HUES48 (cell line): ENCODE results near the gene NTM.

Experiments used
- H3K27ac ChIP-seq: one replicate; pipeline ENCODE4 v1.7.0; 2013; ENCODE audit warnings: low read depth, low read length, inconsistent platforms
- H3K27me3 ChIP-seq: 2 replicates; pipeline ENCODE4 v1.6.1; 2013; ENCODE audit warnings: mild to moderate bottlenecking, low read length; ENCODE audit not compliant: control insufficient read depth, insufficient read depth
- H3K36me3 ChIP-seq: 2 replicates; pipeline ENCODE4 v1.6.1; 2013; ENCODE audit warnings: low read length; ENCODE audit not compliant: control insufficient read depth, insufficient read depth
- H3K4me1 ChIP-seq: 2 replicates; pipeline ENCODE4 v1.6.1; 2013; ENCODE audit warnings: mild to moderate bottlenecking, low read length; ENCODE audit not compliant: control insufficient read depth, insufficient read depth
- H3K4me3 ChIP-seq: 2 replicates; pipeline ENCODE4 v1.5.1; 2013; ENCODE audit warnings: mild to moderate bottlenecking, low read depth, low read length
- H3K9ac ChIP-seq: 2 replicates; pipeline ENCODE4 v1.6.1; 2013; ENCODE audit warnings: mild to moderate bottlenecking, low read depth, low read length, moderate library complexity
- H3K9me3 ChIP-seq: 2 replicates; pipeline ENCODE4 v1.6.1; 2013; ENCODE audit warnings: low read length; ENCODE audit not compliant: control insufficient read depth, insufficient read depth

The NTM gene

DNA sequence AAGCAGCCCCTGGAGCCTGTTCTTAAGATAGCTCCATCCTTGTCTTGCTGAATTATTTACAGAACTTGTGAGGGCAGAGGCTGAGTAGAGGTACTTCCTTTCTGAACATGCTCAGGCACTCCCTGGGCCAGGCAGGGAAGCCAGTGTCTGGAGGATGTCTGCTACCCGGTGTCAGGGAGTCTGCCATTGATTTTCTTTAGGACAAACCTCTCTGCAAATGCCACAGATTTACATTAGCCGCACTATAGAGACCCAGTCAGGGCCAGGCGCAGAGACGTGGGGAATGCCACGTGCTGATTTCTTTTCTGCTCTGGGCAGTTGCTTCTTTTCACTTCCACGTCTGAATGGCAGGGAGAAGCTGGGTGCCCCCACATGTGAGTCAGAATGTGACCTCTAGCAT, 585.5 kb downstream of the NTM start:
- H3K9ac ChIP-seq = no peak overlapping the region
- no peaks in the 10 kb centered on the region for H3K36me3 ChIP-seq
- H3K27ac ChIP-seq = no peak overlapping the region
- peaks cover 23% of the 10 kb centered on the region for H3K4me1 ChIP-seq
- H3K9me3 ChIP-seq = no peaks in the 10 kb centered on the region
- H3K27me3 ChIP-seq = no peaks in the 10 kb centered on the region
- no peak overlapping the region for H3K4me3 ChIP-seq

DNA sequence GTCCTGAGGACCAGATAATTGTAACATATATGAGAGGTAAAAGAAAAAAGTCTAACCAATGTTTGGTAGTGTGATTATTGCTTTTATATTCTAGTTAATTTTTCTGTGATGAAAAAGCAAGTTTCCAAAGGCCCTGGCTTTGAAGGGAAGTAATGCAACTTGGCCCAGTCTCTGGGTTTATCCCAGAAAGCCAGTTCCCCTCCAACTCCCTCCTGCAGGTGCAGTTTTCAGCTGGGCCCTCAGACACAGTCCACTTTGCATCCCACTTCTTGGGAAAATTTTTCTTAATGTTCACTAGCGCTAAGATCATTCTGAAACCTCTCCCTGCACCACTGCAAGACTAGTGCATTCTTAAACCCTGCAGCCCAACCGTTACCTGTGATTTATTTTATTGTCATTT, 586.8 kb downstream of the NTM start:
- no peak overlapping the region for H3K9ac ChIP-seq
- H3K27ac ChIP-seq = no peak overlapping the region
- no peak overlapping the region for H3K4me3 ChIP-seq
- H3K36me3 ChIP-seq = no peaks in the 10 kb centered on the region
- H3K27me3 ChIP-seq = no peaks in the 10 kb centered on the region
- peaks cover 23% of the 10 kb centered on the region for H3K4me1 ChIP-seq
- no peaks in the 10 kb centered on the region for H3K9me3 ChIP-seq

DNA sequence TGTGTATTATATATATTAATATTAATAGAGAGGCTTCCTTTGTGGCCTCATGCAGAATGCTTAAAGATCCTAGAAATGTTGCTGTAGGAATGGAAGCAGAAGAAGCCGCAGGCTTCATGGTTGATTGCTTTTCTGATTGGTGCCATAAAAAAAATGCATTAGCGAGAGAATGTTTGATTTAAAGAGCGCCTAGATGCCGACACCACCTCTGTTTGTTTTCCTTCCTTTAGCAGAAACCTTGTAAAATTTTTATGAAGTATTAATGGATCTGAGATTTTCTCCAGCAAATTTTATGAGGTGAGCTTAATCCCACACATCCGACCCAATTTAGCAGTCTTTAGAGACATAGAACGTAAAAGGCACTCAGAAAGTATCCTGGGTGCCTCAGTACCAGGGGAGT, 587.5 kb downstream of the NTM start:
- no peak overlapping the region for H3K4me3 ChIP-seq
- H3K36me3 ChIP-seq = no peaks in the 10 kb centered on the region
- H3K27me3 ChIP-seq = no peaks in the 10 kb centered on the region
- H3K9ac ChIP-seq = no peak overlapping the region
- H3K4me1 ChIP-seq = peaks cover 23% of the 10 kb centered on the region
- H3K27ac ChIP-seq = no peak overlapping the region
- no peaks in the 10 kb centered on the region for H3K9me3 ChIP-seq

DNA sequence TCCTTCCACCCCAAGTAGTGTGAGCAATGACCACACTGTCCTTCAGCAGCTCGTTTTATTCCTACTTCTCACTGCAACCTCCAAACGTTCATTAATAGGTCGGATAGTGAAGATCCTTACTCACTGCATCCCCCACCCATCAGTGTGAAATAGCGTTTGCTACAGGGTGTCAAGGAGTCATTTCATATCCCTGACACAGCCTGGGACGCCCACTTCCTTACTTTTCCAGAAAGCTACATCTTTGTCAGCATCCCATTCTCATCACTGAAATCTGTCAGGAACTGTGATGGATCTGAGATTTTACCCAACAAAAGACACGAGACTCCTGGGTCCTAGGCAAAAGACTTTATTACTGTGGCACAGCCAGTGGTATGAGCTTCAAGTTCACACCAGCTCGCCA, 592.4 kb downstream of the NTM start:
- Histone ChIP-seq H3K4me3 (no peak overlapping the region), H3K27me3 (no peaks in the 10 kb centered on the region), H3K9me3 (no peaks in the 10 kb centered on the region), H3K4me1 (no peaks in the 10 kb centered on the region), H3K27ac (no peak overlapping the region), H3K36me3 (no peaks in the 10 kb centered on the region), H3K9ac (no peak overlapping the region)

DNA sequence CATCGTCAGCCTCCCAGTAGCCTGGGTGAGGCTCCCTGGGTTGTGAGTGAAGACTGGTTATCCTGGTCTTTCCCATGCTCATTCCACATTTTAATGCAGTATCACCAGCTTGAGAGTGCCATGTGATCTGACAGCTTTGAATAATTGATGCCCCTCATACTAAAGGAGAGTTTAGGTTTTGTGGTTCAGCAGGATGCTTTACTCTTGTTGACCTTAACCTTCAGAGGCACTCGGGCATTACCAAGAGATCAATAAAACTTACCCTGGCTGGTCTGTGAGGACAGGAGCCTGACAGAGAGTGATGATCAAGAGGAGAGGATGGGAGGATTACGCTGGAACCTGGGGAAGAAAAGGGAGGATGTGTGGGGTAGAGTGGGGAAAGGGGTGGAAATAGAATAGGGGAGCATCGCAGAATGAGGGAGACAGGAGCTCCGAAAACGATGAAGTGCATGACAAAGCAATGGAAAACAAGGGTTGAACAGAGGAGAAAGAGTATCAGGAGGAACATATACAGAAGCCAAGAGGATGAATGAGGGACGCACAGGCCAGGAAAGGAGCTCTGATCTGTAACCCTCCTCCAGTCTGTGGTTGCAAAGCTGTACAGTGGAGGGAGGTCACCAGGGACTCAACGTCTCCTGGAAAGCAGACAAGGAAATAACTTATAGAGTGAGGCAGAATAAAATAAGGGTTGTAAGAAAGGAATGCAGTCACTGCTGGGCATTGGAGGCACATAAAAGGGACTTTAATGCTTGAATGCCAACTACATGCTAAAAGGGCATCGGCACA, 594.5 kb downstream of the NTM start:
- Histone ChIP-seq H3K27ac (no peak overlapping the region), H3K4me3 (no peak overlapping the region), H3K36me3 (no peaks in the 10 kb centered on the region), H3K27me3 (no peaks in the 10 kb centered on the region), H3K4me1 (no peaks in the 10 kb centered on the region), H3K9ac (no peak overlapping the region), H3K9me3 (no peaks in the 10 kb centered on the region)

DNA sequence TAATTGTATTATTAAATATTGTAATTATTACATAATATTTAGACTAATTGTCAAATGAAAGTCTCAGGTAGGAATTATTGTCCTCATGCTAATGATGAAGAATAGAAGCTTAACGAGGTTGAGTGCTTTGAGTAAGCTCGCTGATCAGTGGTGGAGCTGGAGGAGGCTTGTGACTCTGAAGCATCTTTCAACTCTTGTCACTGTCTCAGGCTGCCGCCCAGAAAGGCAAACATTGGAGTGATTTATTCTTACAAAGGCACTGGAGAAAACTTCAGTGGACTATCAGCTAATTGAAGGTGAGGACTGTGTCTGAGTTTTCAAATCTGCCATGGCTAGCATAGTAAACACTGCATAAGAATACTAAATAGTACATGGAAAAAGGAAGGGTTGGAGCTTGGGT, 595.1 kb downstream of the NTM start:
- Histone ChIP-seq H3K36me3 (no peaks in the 10 kb centered on the region), H3K9ac (no peak overlapping the region), H3K27ac (no peak overlapping the region), H3K4me1 (no peaks in the 10 kb centered on the region), H3K9me3 (no peaks in the 10 kb centered on the region), H3K27me3 (no peaks in the 10 kb centered on the region), H3K4me3 (no peak overlapping the region)

DNA sequence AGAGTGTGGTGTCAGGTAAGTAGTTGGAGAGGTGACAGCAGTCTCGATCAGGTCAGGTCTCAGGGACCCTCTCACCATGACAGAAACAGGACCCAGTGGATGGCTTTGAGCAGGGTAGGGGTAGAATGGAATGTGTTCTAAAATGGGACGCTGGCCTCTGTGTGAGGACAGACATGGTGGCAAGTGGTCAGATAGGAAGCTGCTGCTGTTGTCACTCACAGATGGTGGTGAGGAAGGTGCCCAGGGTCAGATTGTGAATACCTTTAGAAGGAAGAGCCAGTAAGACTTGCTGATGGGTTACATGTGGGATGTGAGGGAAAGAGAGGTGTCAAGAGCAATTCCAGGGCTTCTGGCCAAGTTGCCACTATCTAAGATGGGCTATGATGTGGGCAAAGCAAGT, 596.3 kb downstream of the NTM start:
- Histone ChIP-seq H3K4me3 (no peak overlapping the region), H3K9me3 (no peaks in the 10 kb centered on the region), H3K9ac (no peak overlapping the region), H3K27ac (no peak overlapping the region), H3K36me3 (no peaks in the 10 kb centered on the region), H3K4me1 (no peaks in the 10 kb centered on the region), H3K27me3 (no peaks in the 10 kb centered on the region)

DNA sequence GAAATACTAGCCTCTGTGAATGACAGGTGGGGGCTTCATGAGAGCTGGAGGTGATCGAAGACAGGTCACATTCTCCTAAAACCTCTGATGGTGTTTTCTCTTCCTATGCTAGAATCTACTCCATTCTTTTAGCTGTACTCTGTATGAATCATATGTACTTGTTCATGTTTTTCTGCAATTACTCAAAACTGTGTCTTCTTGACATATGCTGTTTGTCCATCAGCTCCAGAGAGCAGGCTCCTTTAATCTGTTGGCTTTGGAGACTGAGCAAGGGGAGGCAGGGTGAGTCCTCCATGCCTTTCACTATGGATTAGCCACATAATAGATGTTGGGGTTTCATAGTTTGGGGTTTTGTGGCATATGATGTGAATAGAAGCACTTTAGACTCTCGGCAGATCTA, 598.8 kb downstream of the NTM start:
- Histone ChIP-seq H3K4me1 (no peaks in the 10 kb centered on the region), H3K9me3 (no peaks in the 10 kb centered on the region), H3K27me3 (no peaks in the 10 kb centered on the region), H3K9ac (no peak overlapping the region), H3K36me3 (no peaks in the 10 kb centered on the region), H3K4me3 (no peak overlapping the region), H3K27ac (no peak overlapping the region)

DNA sequence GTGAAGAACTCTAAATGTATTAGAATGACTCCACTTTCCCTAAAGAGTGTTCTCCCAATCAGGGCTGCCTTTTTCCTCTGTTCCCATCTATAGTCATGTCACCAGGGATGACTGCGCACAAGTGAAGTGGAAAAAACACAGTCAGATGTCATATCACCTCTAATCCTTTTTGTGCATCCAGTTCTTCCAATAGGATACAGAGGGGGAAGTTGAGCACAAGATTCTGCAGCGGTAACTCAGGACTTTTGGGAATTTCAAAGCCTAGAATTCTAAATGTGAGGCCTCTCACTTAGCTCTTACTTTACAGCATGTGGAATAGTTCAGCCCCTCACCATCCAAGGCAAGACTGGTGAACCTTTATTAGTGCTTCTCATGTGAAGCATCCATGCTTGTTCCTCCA, 602.6 kb downstream of the NTM start:
- Histone ChIP-seq H3K36me3 (no peaks in the 10 kb centered on the region), H3K9ac (no peak overlapping the region), H3K4me3 (no peak overlapping the region), H3K27me3 (no peaks in the 10 kb centered on the region), H3K4me1 (peaks cover 20% of the 10 kb centered on the region), H3K27ac (no peak overlapping the region), H3K9me3 (no peaks in the 10 kb centered on the region)

DNA sequence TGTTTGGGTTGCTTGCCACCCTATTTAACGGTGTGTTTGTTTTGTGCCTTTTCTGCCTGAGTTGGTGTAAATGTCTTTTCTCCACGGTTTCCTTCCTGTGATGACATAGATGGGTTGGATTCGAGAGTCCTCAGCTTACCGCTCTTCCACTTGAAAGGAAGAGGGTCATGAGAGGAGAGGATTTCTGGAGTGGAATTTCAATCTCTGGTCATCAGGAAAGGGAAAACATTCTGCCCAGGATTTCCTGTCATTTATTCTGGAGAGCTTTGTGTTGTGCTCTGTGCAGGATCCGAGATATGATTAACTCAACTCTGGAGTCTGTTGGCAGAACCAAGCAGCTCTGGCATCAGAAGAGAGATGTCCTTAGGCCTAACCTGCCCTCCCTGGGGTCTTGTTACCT, 605.2 kb downstream of the NTM start:
- no peaks in the 10 kb centered on the region for H3K36me3 ChIP-seq
- no peak overlapping the region for H3K4me3 ChIP-seq
- H3K27me3 ChIP-seq = no peaks in the 10 kb centered on the region
- H3K9me3 ChIP-seq = no peaks in the 10 kb centered on the region
- H3K9ac ChIP-seq = no peak overlapping the region
- no peak overlapping the region for H3K27ac ChIP-seq
- peaks cover 40% of the 10 kb centered on the region for H3K4me1 ChIP-seq

DNA sequence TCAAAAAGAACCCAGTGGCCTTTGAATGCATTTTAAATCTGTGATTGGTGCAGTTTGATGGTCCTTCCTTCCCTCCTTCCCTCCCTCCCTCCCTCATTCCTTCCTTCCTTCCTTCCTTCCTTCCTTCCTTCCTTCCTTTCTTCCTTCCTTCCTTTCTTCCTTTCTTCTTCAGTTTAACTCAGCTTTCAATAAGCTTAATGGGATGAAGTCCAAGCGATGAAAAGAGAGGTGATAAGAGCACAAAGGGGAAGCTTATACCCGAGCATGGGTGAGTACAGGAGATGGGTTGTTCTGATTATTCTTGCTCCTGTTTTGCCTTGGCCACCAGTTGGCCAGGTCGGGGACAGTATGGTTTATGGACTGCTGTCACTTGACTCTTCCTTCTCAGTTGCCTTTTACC, 605.6 kb downstream of the NTM start:
- Histone ChIP-seq H3K27ac (no peak overlapping the region), H3K4me3 (no peak overlapping the region), H3K36me3 (no peaks in the 10 kb centered on the region), H3K9ac (no peak overlapping the region), H3K9me3 (no peaks in the 10 kb centered on the region), H3K27me3 (no peaks in the 10 kb centered on the region), H3K4me1 (peaks cover 41% of the 10 kb centered on the region)
